GM21529 (cell line): ENCODE data around the gene SGIP1.

Experiments used
- ATAC-seq: cut with Tn5 transposase; IDR thresholded peaks from one replicate; pipeline ENCODE4 v1.9.1; 2021; ENCODE audit not compliant: unreplicated experiment

The SGIP1 gene

GRCh38 chr1:66676613-66677298 is 142.8 kb downstream of the SGIP1 start:
- no peak for ATAC-seq

DNA sequence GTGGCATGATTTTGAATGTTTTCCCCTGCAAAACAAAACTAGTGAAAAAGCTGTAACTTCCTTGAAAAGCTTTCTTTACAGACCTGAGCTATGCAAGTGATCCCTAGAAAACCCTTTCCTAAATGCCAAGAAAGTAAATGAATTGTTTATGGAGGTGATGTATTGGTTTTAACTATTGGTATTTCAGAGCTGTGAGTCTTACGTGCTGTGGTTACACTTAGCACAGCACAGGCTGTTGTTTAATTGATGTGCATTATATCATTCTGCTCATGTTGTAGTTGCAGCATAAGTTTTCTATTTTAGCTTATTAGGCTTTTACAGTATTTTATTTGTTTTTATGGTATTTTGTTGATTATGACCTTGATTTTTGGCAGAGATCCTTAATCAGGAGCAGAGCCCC is 144.2 kb downstream of the SGIP1 start:
- ATAC-seq, result no peak

- ATAC-seq, result no peak
These were observed 145.2 kb downstream of the SGIP1 start for GRCh38 chr1:66679140-66679539.

- no peak for ATAC-seq
These were observed 147.7 kb downstream of the SGIP1 start for GRCh38 chr1:66681686-66682085.

GRCh38 chr1:66682106-66682505 is 148.2 kb downstream of the SGIP1 start:
- ATAC-seq, result no peak

DNA sequence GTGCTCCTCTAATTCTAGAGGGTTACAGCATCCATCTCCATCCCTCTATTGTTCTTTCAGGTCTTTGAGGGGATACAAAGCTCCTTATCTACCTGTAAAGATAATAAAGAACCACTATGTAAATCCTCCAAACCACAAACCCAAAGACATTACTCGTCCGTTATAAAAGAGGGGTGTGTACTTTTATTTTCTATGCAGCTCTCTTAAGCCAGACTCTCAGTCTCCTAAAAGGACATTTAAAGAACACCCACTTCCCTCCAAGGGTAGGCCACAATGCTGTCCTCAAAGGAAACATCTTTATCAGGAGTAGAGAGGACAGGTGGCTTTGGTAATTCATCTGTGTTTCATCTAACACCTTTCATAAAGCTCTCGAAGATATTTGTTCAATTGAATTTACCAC is 150.4 kb downstream of the SGIP1 start:
- ATAC-seq, result no peak

- no peak for ATAC-seq
These were observed 151.3 kb downstream of the SGIP1 start for GRCh38 chr1:66685265-66685664.

- no peak for ATAC-seq
These were observed 151.7 kb downstream of the SGIP1 start for GRCh38 chr1:66685670-66686069.

GRCh38 chr1:66686406-66686805 is 152.5 kb downstream of the SGIP1 start:
- no peak for ATAC-seq

- ATAC-seq, result no peak
These were observed 153.4 kb downstream of the SGIP1 start for GRCh38 chr1:66687358-66687757.

DNA sequence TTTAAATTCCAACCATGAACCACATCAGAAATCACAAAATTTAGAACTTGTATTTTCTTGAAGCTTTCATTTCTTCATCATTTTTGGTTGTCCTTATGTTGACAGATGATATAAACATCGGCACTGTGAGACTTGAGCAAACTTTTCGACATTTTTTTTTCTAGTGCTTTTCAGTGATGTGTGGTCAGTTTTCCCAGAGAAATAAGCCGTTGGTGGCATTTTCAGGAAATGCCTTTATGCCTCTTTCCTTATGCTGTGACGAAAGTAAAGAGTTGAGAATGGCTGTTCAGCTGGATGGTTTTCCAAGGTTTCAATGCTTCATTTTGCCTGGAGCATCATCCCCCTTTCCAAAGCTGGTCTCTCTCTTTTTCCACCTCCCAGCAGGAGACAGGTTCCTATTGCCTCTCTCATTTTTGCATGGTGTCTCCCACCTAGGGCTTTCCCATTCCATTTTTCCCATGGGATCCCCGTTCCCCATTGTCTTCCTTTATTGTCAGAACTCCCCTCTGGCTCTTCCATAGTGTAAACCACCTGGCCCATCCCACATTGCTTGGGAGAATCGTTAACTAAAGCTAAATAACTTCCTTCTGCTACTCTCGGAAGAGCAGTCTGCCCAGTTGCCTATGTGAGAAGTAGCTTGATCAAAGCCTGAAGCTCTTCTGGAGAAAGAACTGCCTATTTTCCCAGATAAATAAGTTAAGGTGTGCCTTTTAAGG is 156.9 kb downstream of the SGIP1 start:
- no peak for ATAC-seq

DNA sequence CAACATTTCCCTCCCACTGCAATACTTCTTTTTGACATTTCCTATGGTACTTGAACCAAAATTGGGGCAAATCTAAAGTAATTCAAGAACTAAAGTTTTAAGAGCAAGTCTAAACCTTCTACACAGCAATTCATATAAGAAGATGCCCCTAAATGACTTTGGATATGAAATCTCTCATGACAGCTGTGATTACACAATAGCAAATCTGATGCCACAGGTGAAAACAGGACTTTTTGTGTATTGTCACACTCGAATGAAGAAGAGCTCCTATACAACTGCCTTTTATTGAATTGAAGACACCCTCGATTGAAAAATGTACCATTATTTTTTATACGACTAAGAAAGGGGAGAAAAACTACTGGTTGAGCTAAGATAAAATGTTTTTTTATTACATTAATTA is 158.7 kb downstream of the SGIP1 start:
- ATAC-seq, result no peak

GRCh38 chr1:66693856-66694255 is 159.9 kb downstream of the SGIP1 start:
- ATAC-seq, result no peak

DNA sequence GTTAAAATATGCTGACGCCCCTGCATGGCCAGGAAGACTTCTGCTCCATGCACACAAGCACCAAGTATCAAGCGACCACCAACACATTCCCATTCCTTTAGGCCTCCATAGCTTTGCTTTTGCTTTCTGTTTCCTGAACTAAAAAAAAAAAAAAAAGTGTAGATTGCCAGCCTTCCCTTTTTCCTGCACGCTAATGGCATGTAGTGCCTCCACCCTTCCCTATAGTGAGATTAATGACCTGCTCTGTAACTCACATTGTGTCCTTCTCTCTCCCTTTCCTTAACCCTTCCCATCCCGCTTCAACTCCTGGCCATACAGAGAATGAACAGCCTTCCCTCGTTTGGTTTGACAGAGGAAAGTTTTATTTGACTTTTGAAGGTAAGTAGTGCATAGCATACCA is 161.2 kb downstream of the SGIP1 start:
- ATAC-seq, result no peak

- ATAC-seq, result no peak
These were observed 162.8 kb downstream of the SGIP1 start for GRCh38 chr1:66696771-66697170.

- ATAC-seq, result no peak
These were observed 165.3 kb downstream of the SGIP1 start for GRCh38 chr1:66699213-66699612.

- no peak for ATAC-seq
These were observed 170.4 kb downstream of the SGIP1 start for GRCh38 chr1:66704177-66704875.

DNA sequence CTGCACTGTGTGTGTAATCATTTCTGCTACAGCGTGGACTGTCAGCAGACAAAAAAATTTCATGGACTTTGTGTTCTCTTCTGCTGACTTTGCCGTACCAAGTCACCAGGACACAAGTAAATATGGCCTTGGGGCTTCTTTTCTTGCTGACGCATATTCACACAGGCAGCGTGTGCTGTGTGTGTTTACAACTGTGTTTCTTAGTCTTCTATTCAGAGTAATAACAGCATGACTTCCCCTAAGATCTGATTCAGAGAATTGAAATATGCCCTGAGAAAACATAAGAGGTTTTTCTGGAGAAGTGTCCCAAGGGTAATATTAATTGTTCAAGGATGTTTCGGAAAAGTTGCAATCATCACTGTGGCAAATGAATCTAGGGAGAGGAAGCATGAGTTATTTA is 171.2 kb downstream of the SGIP1 start:
- ATAC-seq, result no peak

DNA sequence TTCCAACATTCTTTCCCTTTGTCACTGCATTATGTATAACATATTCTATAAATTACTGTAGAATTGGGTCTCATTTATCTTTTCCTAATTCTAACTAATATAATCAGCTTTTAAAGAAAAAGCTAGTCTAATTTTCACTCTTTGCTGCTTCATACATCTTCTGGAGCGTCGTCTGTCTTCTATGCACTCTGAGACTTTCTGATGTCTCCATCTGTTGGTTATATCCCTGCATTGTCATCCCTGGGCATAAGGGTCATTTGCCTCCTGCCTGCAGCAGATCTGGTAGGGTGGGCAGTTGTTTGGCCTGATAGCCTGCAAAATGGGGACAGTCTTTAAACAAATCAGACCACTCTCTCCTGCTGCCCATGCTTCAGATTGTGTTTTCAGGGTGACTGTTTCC is 177.5 kb downstream of the SGIP1 start:
- no peak for ATAC-seq

- ATAC-seq, result no peak
These were observed 178.9 kb downstream of the SGIP1 start for GRCh38 chr1:66712839-66713238.

DNA sequence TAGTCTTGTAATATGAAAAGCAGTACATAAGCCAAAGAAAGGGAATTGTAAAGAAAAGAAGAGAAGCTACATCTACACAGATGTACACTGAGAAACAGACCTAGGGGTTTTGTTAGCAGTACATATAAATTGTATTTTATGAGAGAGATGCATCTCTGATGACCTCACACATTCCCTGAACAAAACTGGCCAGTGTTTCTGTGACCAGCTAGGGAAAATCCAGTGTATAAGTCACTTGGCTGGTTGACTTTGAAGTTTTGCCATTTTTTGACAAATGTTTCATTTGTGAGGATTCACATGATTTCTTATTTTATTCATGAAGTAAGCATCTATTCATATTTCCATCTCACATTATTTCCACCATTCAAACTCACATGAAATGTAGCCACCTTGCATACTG is 190.0 kb downstream of the SGIP1 start:
- no peak for ATAC-seq
